Gastrocnemius medialis (tissue), 4 donors: Measurements from ENCODE around the gene CCL28.

Experiments used
- CTCF ChIP-seq, 5 experiments: fragments of 450-650 bp in 3 of 5; fragments of 200-600 bp in 2 of 5; sonication (generic) in 2 of 5; IDR thresholded peaks in 4 of 5; conservative IDR thresholded peaks in 1 of 5; 1 replicate in 4 of 5; 2 replicates in 1 of 5; pipeline ENCODE4 v1.5.1; 2016 to 2019; ENCODE audit warnings: antibody characterized with exemption in 5 of 5, mild to moderate bottlenecking in 3 of 5, moderate library complexity in 3 of 5
- POLR2A ChIP-seq, 2 donors: fragments of 450-650 bp; IDR thresholded peaks; one replicate each; pipeline ENCODE4 v1.6.1; 2017; ENCODE audit warnings: antibody characterized with exemption in 2 of 2, mild to moderate bottlenecking in 2 of 2, moderate library complexity in 2 of 2

GRCh38 chr5:43363445-43364152, 48.6 kb downstream of the CCL28 start:
- TF ChIP-seq POLR2A (IDR thresholded peaks at IDR 0.05) (no peak), CTCF (IDR thresholded peaks at IDR 0.05 in 4 of 5, conservative IDR thresholded peaks at IDR 0.05 in 1 of 5) (no peak)
